HEK293 (cell line): ENCODE data around the gene UFSP1.

ENCODE experiments used
- CTCF ChIA-PET: fragments of 350-600 bp; formaldehyde crosslinking; extraction: SDS; loops from one replicate; lab custom pipeline; 2021; ENCODE audit warnings: antibody characterized with exemption; lab: Yijun Ruan, JAX
- POLR2A ChIA-PET: fragments of 300-600 bp; formaldehyde crosslinking; extraction: SDS; loops from one replicate; lab custom pipeline; 2020; ENCODE audit warnings: antibody characterized with exemption, inconsistent platforms; lab: Yijun Ruan, JAX
- H3K27ac ChIP-seq: fragments of 200-500 bp; sonication (Bioruptor generic); 2 replicates; pipeline ENCODE4 v1.5.1; 2014; ENCODE audit warnings: low read depth, low read length, control low read depth, inconsistent platforms; ENCODE audit errors: extremely low read depth
- H3K36me3 ChIP-seq, 2 experiments: fragments of 200-500 bp in 1 of 2; sonication (Bioruptor generic) in 1 of 2; 1 replicate in 1 of 2; 2 replicates in 1 of 2; pipeline ENCODE4 v1.5.1; 2014 to 2017; ENCODE audit warnings: inconsistent platforms in 2 of 2, low read length in 2 of 2; ENCODE audit not compliant: control insufficient read depth in 2 of 2, insufficient read depth in 1 of 2
- H3K4me1 ChIP-seq: fragments of 200-500 bp; sonication (Bioruptor generic); 2 replicates; pipeline ENCODE4 v1.5.1; 2014; ENCODE audit warnings: mild to moderate bottlenecking, low read length, inconsistent platforms; ENCODE audit not compliant: control insufficient read depth, insufficient read depth
- H3K4me3 ChIP-seq: 2 replicates; pipeline ENCODE4 v1.5.1; 2011; ENCODE audit warnings: low read depth, mild to moderate bottlenecking, control low read depth, low read length, moderate library complexity
- H3K9me3 ChIP-seq: fragments of 200-500 bp; sonication (Bioruptor generic); 2 replicates; pipeline ENCODE4 v1.5.1; 2014; ENCODE audit warnings: low read depth, low read length, inconsistent platforms; ENCODE audit not compliant: control insufficient read depth, insufficient read depth
- KLF9 ChIP-seq: fragments of 450-650 bp; formaldehyde crosslinking; IDR thresholded peaks from 2 replicates; pipeline ENCODE4 v1.5.1; 2016; ENCODE audit warnings: missing biosample characterization, missing genetic modification characterization, low read depth
- REST ChIP-seq: fragments of 450-650 bp; formaldehyde crosslinking; IDR thresholded peaks from 2 replicates; pipeline ENCODE4 v1.5.1; 2016; ENCODE audit warnings: missing biosample characterization, missing genetic modification characterization
- TRIM28 ChIP-seq: IDR thresholded peaks from 2 replicates; pipeline ENCODE4 v1.6.1; 2011; ENCODE audit warnings: low read length, control low read depth, borderline replicate concordance
- ZBTB17 ChIP-seq: fragments of 450-650 bp; formaldehyde crosslinking; IDR thresholded peaks from 2 replicates; pipeline ENCODE4 v1.5.1; 2016; ENCODE audit warnings: missing biosample characterization, missing genetic modification characterization
- ZBTB49 ChIP-seq: fragments of 450-650 bp; formaldehyde crosslinking; IDR thresholded peaks from 2 replicates; pipeline ENCODE4 v1.5.1; 2016; ENCODE audit warnings: missing biosample characterization, missing genetic modification characterization, low read depth
- ZFHX2 ChIP-seq: fragments of 450-650 bp; formaldehyde crosslinking; conservative IDR thresholded peaks from 2 replicates; pipeline ENCODE4 v1.5.1; 2016; ENCODE audit warnings: missing biosample characterization, missing genetic modification characterization
- ZNF121 ChIP-seq: fragments of 450-650 bp; formaldehyde crosslinking; IDR thresholded peaks from 2 replicates; pipeline ENCODE4 v1.5.1; 2016; ENCODE audit warnings: missing biosample characterization, missing genetic modification characterization
- ZNF221 ChIP-seq: fragments of 450-650 bp; formaldehyde crosslinking; IDR thresholded peaks from 2 replicates; pipeline ENCODE4 v1.5.1; 2017; ENCODE audit warnings: missing biosample characterization, missing genetic modification characterization, borderline replicate concordance
- ZNF23 ChIP-seq: fragments of 450-650 bp; formaldehyde crosslinking; IDR thresholded peaks from 2 replicates; pipeline ENCODE4 v1.5.1; 2016; ENCODE audit warnings: missing biosample characterization, missing genetic modification characterization, borderline replicate concordance
- ZNF394 ChIP-seq: fragments of 450-650 bp; formaldehyde crosslinking; IDR thresholded peaks from 2 replicates; pipeline ENCODE4 v1.5.1; 2016; ENCODE audit warnings: missing biosample characterization, missing genetic modification characterization, mild to moderate bottlenecking, moderate library complexity, borderline replicate concordance
- ZNF426 ChIP-seq: fragments of 450-650 bp; formaldehyde crosslinking; IDR thresholded peaks from 2 replicates; pipeline ENCODE4 v1.5.1; 2017; ENCODE audit warnings: missing biosample characterization, missing genetic modification characterization, mild to moderate bottlenecking, inconsistent platforms, moderate library complexity
- ZNF449 ChIP-seq: fragments of 450-650 bp; formaldehyde crosslinking; IDR thresholded peaks from 2 replicates; pipeline ENCODE4 v1.5.1; 2017; ENCODE audit warnings: missing biosample characterization, mild to moderate bottlenecking, missing genetic modification characterization, moderate library complexity
- ZNF513 ChIP-seq: fragments of 450-650 bp; IDR thresholded peaks from 2 replicates; pipeline ENCODE4 v1.5.1; 2018; ENCODE audit warnings: missing biosample characterization, missing genetic modification characterization
- ZNF529 ChIP-seq: fragments of 450-650 bp; formaldehyde crosslinking; IDR thresholded peaks from 2 replicates; pipeline ENCODE4 v1.5.1; 2017; ENCODE audit warnings: missing genetic modification characterization, missing biosample characterization; ENCODE audit not compliant: insufficient replicate concordance
- ZNF585B ChIP-seq: fragments of 450-650 bp; formaldehyde crosslinking; IDR thresholded peaks from 2 replicates; pipeline ENCODE4 v1.5.1; 2016; ENCODE audit warnings: missing biosample characterization, missing genetic modification characterization
- ZNF596 ChIP-seq: fragments of 450-650 bp; IDR thresholded peaks from 2 replicates; pipeline ENCODE4 v1.5.0; 2018; ENCODE audit warnings: missing biosample characterization, mild to moderate bottlenecking, missing genetic modification characterization, moderate library complexity
- ZNF621 ChIP-seq: fragments of 450-650 bp; formaldehyde crosslinking; IDR thresholded peaks from 2 replicates; pipeline ENCODE4 v1.5.1; 2017; ENCODE audit warnings: missing biosample characterization, missing genetic modification characterization
- ZNF654 ChIP-seq: fragments of 450-650 bp; formaldehyde crosslinking; IDR thresholded peaks from 2 replicates; pipeline ENCODE4 v1.5.1; 2016; ENCODE audit warnings: low read depth, missing biosample characterization, missing genetic modification characterization
- ZNF670 ChIP-seq: fragments of 450-650 bp; formaldehyde crosslinking; IDR thresholded peaks from 2 replicates; pipeline ENCODE4 v1.5.1; 2016; ENCODE audit warnings: missing biosample characterization, missing genetic modification characterization, low read depth
- ZNF777 ChIP-seq: fragments of 450-650 bp; formaldehyde crosslinking; IDR thresholded peaks from 2 replicates; pipeline ENCODE4 v1.5.1; 2017; ENCODE audit warnings: missing biosample characterization, missing genetic modification characterization, borderline replicate concordance
- ZNF785 ChIP-seq: fragments of 450-650 bp; formaldehyde crosslinking; IDR thresholded peaks from 2 replicates; pipeline ENCODE4 v1.5.1; 2016; ENCODE audit warnings: missing biosample characterization, missing genetic modification characterization

Gene UFSP1

GRCh38 chr7:100892364-100893317 lies 3.1 kb upstream of the UFSP1 start:
- TF ChIP-seq ZNF529 (tag by site-specific recombination) (no peak), REST (tag by site-specific recombination) (peak; percentile 71; the same call in 1 of the 2 replicates)
- Histone ChIP-seq H3K4me1 (peaks cover 4% of the 10 kb centered on the region; the same call in 1 of the 2 replicates), H3K4me3 (no peak overlapping the region), H3K36me3 (peaks cover 0 to 12% of the 10 kb centered on the region in 2 experiments; a peak in 1 of 3 replicates), H3K27ac (no peak overlapping the region), H3K9me3 (no peaks in the 10 kb centered on the region)
- CTCF ChIA-PET: interaction anchor here (0.6 kb wide), 1 partner anchor 92 kb away, joined by 4 read pairs; no protein-coding TSS in a partner anchor
- POLR2A ChIA-PET: no interaction called here

- Histone ChIP-seq H3K4me1 (peaks cover 4% of the 10 kb centered on the region; the same call in 1 of the 2 replicates), H3K27ac (no peak overlapping the region), H3K36me3 (peaks cover 0 to 22% of the 10 kb centered on the region in 2 experiments; a peak in 1 of 3 replicates), H3K9me3 (no peaks in the 10 kb centered on the region), H3K4me3 (no peak overlapping the region)
- ChIA-PET CTCF (interaction anchor here (0.7 to 2.1 kb wide), 3 partner anchors 167 to 550 kb away, joined by 3 to 10 read pairs (median 6); no protein-coding TSS in a partner anchor), POLR2A (interaction anchor here (0.6 to 8.7 kb wide), 3 partner anchors 15 to 214 kb away, joined by 3 to 198 read pairs (median 3); partner anchors contain the start of gene SRRT)
- TF ChIP-seq ZNF777 (tag by site-specific recombination) (no peak), ZNF449 (tag by site-specific recombination) (no peak), ZNF621 (tag by site-specific recombination) (no peak), ZNF394 (no peak), ZNF221 (no peak), ZNF596 (tag by site-specific recombination) (no peak), ZNF23 (no peak), KLF9 (tag by site-specific recombination) (peak; percentile 37; the same call in 1 of the 2 replicates), ZBTB17 (tag by site-specific recombination) (peak; percentile 59), ZNF654 (tag by site-specific recombination) (no peak), ZNF426 (tag by site-specific recombination) (no peak), ZNF513 (tag by site-specific recombination) (no peak), ZNF585B (tag by site-specific recombination) (no peak), ZNF670 (tag by site-specific recombination) (no peak), ZNF121 (tag by site-specific recombination) (0 out of 2 replicates have a peak, but pooled peaks have one; percentile 19), ZNF785 (tag by site-specific recombination) (no peak), ZBTB49 (tag by site-specific recombination) (no peak), ZFHX2 (tag by site-specific recombination) (0 out of 2 replicates have a peak, but pooled peaks have one; percentile 26), TRIM28 (no peak)
These were observed 2.2 kb upstream of the UFSP1 start for GRCh38 chr7:100891568-100892247.
